CD14-positive monocyte (primary cell): ENCODE data around the gene KAZN. TPM values are rescaled to one million over a fixed set of nuclear protein-coding genes. Genes with fewer than 3 reads are reported as not detected.

Experiments used
- DNase-seq, 3 donors: peaks; one replicate each; pipeline ENCODE4 v3.0.0-alpha.2; 2011 to 2022
- H2AFZ ChIP-seq: 2 replicates; pipeline ENCODE4 v1.6.0; 2012; ENCODE audit warnings: mild to moderate bottlenecking, low read depth, low read length, inconsistent platforms; ENCODE audit not compliant: insufficient read depth, poor library complexity, severe bottlenecking
- H3K27ac ChIP-seq, 2 donors: 1 replicate in 1 of 2; 2 replicates in 1 of 2; pipeline ENCODE4 v1.5.1; 2012 to 2013; ENCODE audit warnings: low read length in 2 of 2, control low read depth in 1 of 2, inconsistent platforms in 1 of 2, low read depth in 1 of 2, mild to moderate bottlenecking in 1 of 2
- H3K27me3 ChIP-seq, 2 donors: one replicate each; pipeline versions ENCODE4 v1.6.0 to v1.6.1; 2011 to 2013; ENCODE audit warnings: low read length in 2 of 2; ENCODE audit not compliant: control insufficient read depth in 2 of 2, insufficient read depth in 2 of 2
- H3K36me3 ChIP-seq, 2 donors: replicated peaks in 1 of 2; 1 replicate in 1 of 2; 2 replicates in 1 of 2; pipeline versions ENCODE4 v1.5.1 to v1.6.1; 2012 to 2013; ENCODE audit warnings: low read length in 2 of 2, control low read depth in 1 of 2, inconsistent platforms in 1 of 2, mild to moderate bottlenecking in 1 of 2; ENCODE audit not compliant: insufficient read depth in 2 of 2, control insufficient read depth in 1 of 2
- H3K4me1 ChIP-seq, 2 donors: 1 replicate in 1 of 2; 2 replicates in 1 of 2; pipeline versions ENCODE4 v1.5.1 to v1.6.1; 2012 to 2013; ENCODE audit warnings: low read length in 2 of 2, control low read depth in 1 of 2, inconsistent platforms in 1 of 2, mild to moderate bottlenecking in 1 of 2, moderate library complexity in 1 of 2; ENCODE audit not compliant: insufficient read depth in 2 of 2, control insufficient read depth in 1 of 2
- H3K4me2 ChIP-seq: replicated peaks from 2 replicates; pipeline ENCODE3; 2012; ENCODE audit warnings: low read length, moderate library complexity, mild to moderate bottlenecking; ENCODE audit not compliant: poor library complexity, severe bottlenecking; ENCODE audit errors: extremely low read depth
- H3K4me3 ChIP-seq, 3 experiments: fragments of 200-600 bp in 1 of 3; sonication (generic) in 1 of 3; replicated peaks in 1 of 3; 1 replicate in 2 of 3; 2 replicates in 1 of 3; pipeline ENCODE4 v1.5.1; 2011 to 2013; ENCODE audit warnings: low read length in 3 of 3, mild to moderate bottlenecking in 3 of 3, control low read depth in 2 of 3, low read depth in 2 of 3, inconsistent platforms in 1 of 3, moderate library complexity in 1 of 3
- H3K79me2 ChIP-seq: 2 replicates; pipeline ENCODE4 v1.6.0; 2012; ENCODE audit warnings: mild to moderate bottlenecking, control low read depth, inconsistent platforms, low read length, moderate library complexity; ENCODE audit not compliant: insufficient read depth
- H3K9ac ChIP-seq: 2 replicates; pipeline ENCODE4 v1.6.0; 2017; ENCODE audit warnings: low read length, mild to moderate bottlenecking; ENCODE audit not compliant: insufficient read depth, poor library complexity, severe bottlenecking
- H3K9me3 ChIP-seq, 2 donors: replicated peaks in 1 of 2; 1 replicate in 1 of 2; 2 replicates in 1 of 2; pipeline versions ENCODE4 v1.5.1 to v1.6.1; 2012 to 2013; ENCODE audit warnings: low read length in 2 of 2, control low read depth in 1 of 2; ENCODE audit not compliant: control insufficient read depth in 1 of 2, insufficient read depth in 1 of 2
- H4K20me1 ChIP-seq: 2 replicates; pipeline ENCODE4 v1.6.0; 2012; ENCODE audit warnings: mild to moderate bottlenecking, low read length, control low read depth, moderate library complexity; ENCODE audit not compliant: insufficient read depth
- H3K27ac Mint-ChIP-seq, 7 donors: one replicate each; pipeline ENCODE4 v1.8.0; 2020; ENCODE audit warnings: mild to moderate bottlenecking in 7 of 7, mixed read lengths in 7 of 7, moderate library complexity in 6 of 7, inconsistent platforms in 2 of 7
- H3K27me3 Mint-ChIP-seq, 3 donors: one replicate each; pipeline ENCODE4 v1.8.0; 2021 to 2022; ENCODE audit warnings: low read depth in 3 of 3, mild to moderate bottlenecking in 3 of 3, mixed read lengths in 3 of 3, moderate library complexity in 3 of 3, inconsistent platforms in 1 of 3
- H3K36me3 Mint-ChIP-seq, 2 donors: one replicate each; pipeline ENCODE4 v1.8.0; 2020; ENCODE audit warnings: mixed read lengths in 2 of 2, inconsistent platforms in 1 of 2, mild to moderate bottlenecking in 1 of 2
- H3K4me1 Mint-ChIP-seq: one replicate; pipeline ENCODE4 v1.8.0; 2020; ENCODE audit warnings: mild to moderate bottlenecking, mixed read lengths
- H3K4me3 Mint-ChIP-seq, 2 donors: one replicate each; pipeline ENCODE4 v1.8.0; 2020; ENCODE audit warnings: mild to moderate bottlenecking in 2 of 2, mixed read lengths in 2 of 2, moderate library complexity in 1 of 2
- H3K9me3 Mint-ChIP-seq, 7 donors: one replicate each; pipeline ENCODE4 v1.8.0; 2020 to 2022; ENCODE audit warnings: mixed read lengths in 7 of 7, mild to moderate bottlenecking in 6 of 7, moderate library complexity in 6 of 7, inconsistent platforms in 2 of 7
- WGBS: methylation state at CpG from one replicate; pipeline ENCODE4 v1.1.5; 2013; ENCODE audit warnings: missing lambda C conversion rate; ENCODE audit not compliant: insufficient coverage; 5-methylcytosine and 5-hydroxymethylcytosine counted together
- intact Hi-C, 2 donors: fragments of 100-400 bp; cut with micrococcal nuclease; formaldehyde crosslinking; loops; one replicate each; pipeline versions ENCODE4 v1.15.0 to v1.15.1; 2023
- polyA plus RNA-seq, 3 donors: library from polyadenylated mRNA; depleted of rRNA in 1 of 3; unstranded in 2 of 3; stranded (reverse) in 1 of 3; fragments of 300-500 nt in 2 of 3; fragments of >200 nt in 1 of 3; fragmentation: Illumina TruSeq in 2 of 3; gene quantifications; 1 replicate in 2 of 3; 2 replicates in 1 of 3; pipeline ENCODE4 v1.2.3, GENCODE V29; 2012 to 2021
- TF ChIP-seq, protein P1 (sequence below): fragments of 200-600 bp; IDR thresholded peaks from one replicate; pipeline ENCODE4 v1.8.0; 2022; ENCODE audit warnings: antibody characterized with exemption, mild to moderate bottlenecking

KAZN gene
- polyA plus RNA-seq, 3 donors, result not detected

DNA sequence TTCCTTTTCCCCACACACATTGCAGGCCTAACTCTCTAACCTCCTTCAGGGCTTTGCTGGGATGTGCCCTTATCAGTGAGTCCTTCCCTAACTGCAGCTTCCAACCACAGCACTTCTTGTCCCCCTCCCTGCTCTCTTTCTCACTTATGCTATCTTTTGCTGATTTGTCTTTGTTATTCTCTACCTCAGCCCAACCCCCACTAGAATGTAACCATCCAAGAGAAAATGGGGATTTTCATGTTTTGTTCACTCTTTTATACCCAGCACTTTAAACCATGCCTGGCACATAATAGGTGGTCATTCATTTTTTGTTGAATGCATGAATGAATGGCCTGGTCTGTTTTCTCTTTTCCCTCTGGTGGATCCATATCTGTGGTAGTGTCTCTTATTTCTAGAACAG, 243.5 kb downstream of the KAZN start:
- TF ChIP-seq, protein P1, sequence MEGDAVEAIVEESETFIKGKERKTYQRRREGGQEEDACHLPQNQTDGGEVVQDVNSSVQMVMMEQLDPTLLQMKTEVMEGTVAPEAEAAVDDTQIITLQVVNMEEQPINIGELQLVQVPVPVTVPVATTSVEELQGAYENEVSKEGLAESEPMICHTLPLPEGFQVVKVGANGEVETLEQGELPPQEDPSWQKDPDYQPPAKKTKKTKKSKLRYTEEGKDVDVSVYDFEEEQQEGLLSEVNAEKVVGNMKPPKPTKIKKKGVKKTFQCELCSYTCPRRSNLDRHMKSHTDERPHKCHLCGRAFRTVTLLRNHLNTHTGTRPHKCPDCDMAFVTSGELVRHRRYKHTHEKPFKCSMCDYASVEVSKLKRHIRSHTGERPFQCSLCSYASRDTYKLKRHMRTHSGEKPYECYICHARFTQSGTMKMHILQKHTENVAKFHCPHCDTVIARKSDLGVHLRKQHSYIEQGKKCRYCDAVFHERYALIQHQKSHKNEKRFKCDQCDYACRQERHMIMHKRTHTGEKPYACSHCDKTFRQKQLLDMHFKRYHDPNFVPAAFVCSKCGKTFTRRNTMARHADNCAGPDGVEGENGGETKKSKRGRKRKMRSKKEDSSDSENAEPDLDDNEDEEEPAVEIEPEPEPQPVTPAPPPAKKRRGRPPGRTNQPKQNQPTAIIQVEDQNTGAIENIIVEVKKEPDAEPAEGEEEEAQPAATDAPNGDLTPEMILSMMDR, result no peak
- no peak overlapping the region for H3K27ac ChIP-seq
- no peaks in the 10 kb centered on the region for H3K36me3 Mint-ChIP-seq
- H4K20me1 ChIP-seq, result no peaks in the 10 kb centered on the region
- H2AFZ ChIP-seq, result no peak overlapping the region
- H3K27ac Mint-ChIP-seq, result peak overlapping the region in 1 of 7 donors; percentile 54
- H3K4me1 Mint-ChIP-seq, result no peaks in the 10 kb centered on the region
- intact Hi-C loops, result no loop called here
- H3K4me1 ChIP-seq, result no peaks in the 10 kb centered on the region
- H3K9me3 ChIP-seq, result peaks cover 13 to 22% of the 10 kb centered on the region in 2 donors
- no peaks in the 10 kb centered on the region for H3K27me3 ChIP-seq
- no peak overlapping the region for H3K4me3 ChIP-seq
- no peak overlapping the region for H3K4me2 ChIP-seq
- no peak overlapping the region for H3K4me3 Mint-ChIP-seq
- peaks cover 6 to 9% (median 7%) of the 10 kb centered on the region in 3 donors for H3K27me3 Mint-ChIP-seq
- no peaks in the 10 kb centered on the region for H3K36me3 ChIP-seq
- H3K9me3 Mint-ChIP-seq, result peaks cover 15 to 29% (median 20%) of the 10 kb centered on the region in 7 donors
- no peak overlapping the region for H3K9ac ChIP-seq
- DNase-seq, result no peak
- H3K79me2 ChIP-seq, result no peaks in the 10 kb centered on the region

DNA sequence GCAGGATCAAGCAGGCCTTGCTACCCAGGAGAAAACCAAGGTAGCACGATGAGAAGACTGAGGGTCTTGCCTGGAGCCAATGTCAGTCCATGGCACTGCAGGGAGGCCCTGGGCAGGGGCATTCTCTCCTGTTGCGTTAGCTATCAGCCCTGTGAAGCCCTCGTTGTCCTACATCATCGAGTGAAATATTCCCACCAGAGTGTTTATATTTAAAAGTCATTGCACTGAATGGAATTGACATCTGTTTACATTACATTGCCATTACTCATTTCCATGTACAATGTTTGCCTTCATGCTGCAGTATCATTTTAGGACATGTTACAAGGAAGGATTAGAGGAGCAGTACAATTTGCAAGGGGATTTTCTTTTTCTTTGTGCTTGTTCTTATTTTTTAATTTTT, 243.9 kb downstream of the KAZN start:
- 80% methylated on average over 2 of the region's 4 CpGs for WGBS
- H3K4me1 Mint-ChIP-seq, result no peaks in the 10 kb centered on the region
- H3K36me3 Mint-ChIP-seq, result no peaks in the 10 kb centered on the region
- no peaks in the 10 kb centered on the region for H3K27me3 ChIP-seq
- no peaks in the 10 kb centered on the region for H3K36me3 ChIP-seq
- peaks cover 13 to 22% of the 10 kb centered on the region in 2 donors for H3K9me3 ChIP-seq
- no peak overlapping the region for H3K4me3 ChIP-seq
- H3K79me2 ChIP-seq, result no peaks in the 10 kb centered on the region
- peaks cover 15 to 29% (median 20%) of the 10 kb centered on the region in 7 donors for H3K9me3 Mint-ChIP-seq
- no peaks in the 10 kb centered on the region for H3K4me1 ChIP-seq
- H2AFZ ChIP-seq, result no peak overlapping the region
- no peak overlapping the region for H3K27ac ChIP-seq
- H3K9ac ChIP-seq, result no peak overlapping the region
- H3K27ac Mint-ChIP-seq, result no peak overlapping the region
- no peak overlapping the region for H3K4me3 Mint-ChIP-seq
- TF ChIP-seq, protein P1, result no peak
- intact Hi-C loops, result no loop called here
- no peak overlapping the region for H3K4me2 ChIP-seq
- DNase-seq, result no peak
- H3K27me3 Mint-ChIP-seq, result peaks cover 6 to 9% (median 7%) of the 10 kb centered on the region in 3 donors
- H4K20me1 ChIP-seq, result no peaks in the 10 kb centered on the region
